ENCODE data around the gene ATAD3B.
"Not testable (repeated sequence)": the region's sequence is repeated elsewhere in the genome, so short reads cannot be mapped to it uniquely, and the experiment has no call there.

DNA sequence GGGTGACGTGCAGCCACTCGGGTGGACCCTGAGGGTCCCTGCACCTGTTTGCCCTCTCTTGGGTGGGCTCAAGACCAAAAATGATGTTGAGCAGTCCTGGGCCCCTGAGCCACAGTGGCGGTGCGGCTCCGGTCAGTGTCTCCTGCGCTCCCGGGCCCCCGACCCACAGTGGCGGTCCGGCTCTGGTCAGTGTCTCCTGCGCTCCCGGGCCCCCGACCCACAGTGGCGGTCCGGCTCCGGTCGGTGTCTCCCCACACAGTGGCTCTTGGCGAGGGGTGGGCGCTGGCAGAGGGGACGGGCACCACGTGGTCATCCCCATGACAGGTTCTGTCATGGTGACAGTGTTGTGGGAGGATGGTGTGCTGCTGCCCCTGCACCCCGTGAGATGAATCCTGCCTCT, 22.7 kb downstream of the ATAD3B start:
- TF ChIP-seq, protein P1, sequence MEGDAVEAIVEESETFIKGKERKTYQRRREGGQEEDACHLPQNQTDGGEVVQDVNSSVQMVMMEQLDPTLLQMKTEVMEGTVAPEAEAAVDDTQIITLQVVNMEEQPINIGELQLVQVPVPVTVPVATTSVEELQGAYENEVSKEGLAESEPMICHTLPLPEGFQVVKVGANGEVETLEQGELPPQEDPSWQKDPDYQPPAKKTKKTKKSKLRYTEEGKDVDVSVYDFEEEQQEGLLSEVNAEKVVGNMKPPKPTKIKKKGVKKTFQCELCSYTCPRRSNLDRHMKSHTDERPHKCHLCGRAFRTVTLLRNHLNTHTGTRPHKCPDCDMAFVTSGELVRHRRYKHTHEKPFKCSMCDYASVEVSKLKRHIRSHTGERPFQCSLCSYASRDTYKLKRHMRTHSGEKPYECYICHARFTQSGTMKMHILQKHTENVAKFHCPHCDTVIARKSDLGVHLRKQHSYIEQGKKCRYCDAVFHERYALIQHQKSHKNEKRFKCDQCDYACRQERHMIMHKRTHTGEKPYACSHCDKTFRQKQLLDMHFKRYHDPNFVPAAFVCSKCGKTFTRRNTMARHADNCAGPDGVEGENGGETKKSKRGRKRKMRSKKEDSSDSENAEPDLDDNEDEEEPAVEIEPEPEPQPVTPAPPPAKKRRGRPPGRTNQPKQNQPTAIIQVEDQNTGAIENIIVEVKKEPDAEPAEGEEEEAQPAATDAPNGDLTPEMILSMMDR (IDR thresholded peaks at IDR 0.05; ENCODE audit: insufficient read depth, low read depth, low read length), result not testable (repeated sequence)
- TF ChIP-seq EZH2 (IDR thresholded peaks at IDR 0.05; ENCODE audit: insufficient read depth, low read length), result not testable (repeated sequence)
